HG03095 (cell line): ENCODE measurements around the gene PPIP5K1.

ENCODE experiments used
- ATAC-seq: cut with Tn5 transposase; IDR thresholded peaks from one replicate; pipeline ENCODE4 v1.9.1; 2021; ENCODE audit warnings: moderate library complexity; ENCODE audit not compliant: unreplicated experiment

The PPIP5K1 gene

GRCh38 chr15:43519196-43519595 lies 70.8 kb downstream of the PPIP5K1 start:
- no peak for ATAC-seq

- no peak for ATAC-seq
Observed at GRCh38 chr15:43518197-43518761, 71.7 kb downstream of the PPIP5K1 start.

- ATAC-seq, result no peak
Observed at GRCh38 chr15:43517354-43518196, 72.4 kb downstream of the PPIP5K1 start, which contains the start of gene MAP1A. TSS of gene MAP1A (plus strand) at chr15:43517608. CDS start at chr15:43521474, 3,866 bp downstream.

GRCh38 chr15:43516801-43517353 lies 73.1 kb downstream of the PPIP5K1 start:
- no peak for ATAC-seq

- ATAC-seq, result no peak
Observed at GRCh38 chr15:43516185-43516584, 73.8 kb downstream of the PPIP5K1 start.

GRCh38 chr15:43515741-43516140 lies 74.3 kb downstream of the PPIP5K1 start:
- no peak for ATAC-seq

- ATAC-seq, result no peak
Observed at GRCh38 chr15:43514241-43515057, 75.6 kb downstream of the PPIP5K1 start.

- ATAC-seq, result no peak
Observed at GRCh38 chr15:43513550-43513949, 76.5 kb downstream of the PPIP5K1 start.

GRCh38 chr15:43511012-43511885 lies 78.8 kb downstream of the PPIP5K1 start:
- ATAC-seq, result no peak

GRCh38 chr15:43510200-43511011 lies 79.6 kb downstream of the PPIP5K1 start:
- peak; percentile 94 for ATAC-seq

- no peak for ATAC-seq
Observed at GRCh38 chr15:43509660-43510199, 80.3 kb downstream of the PPIP5K1 start.

- no peak for ATAC-seq
Observed at GRCh38 chr15:43508991-43509659, 80.9 kb downstream of the PPIP5K1 start.

- no peak for ATAC-seq
Observed at GRCh38 chr15:43508421-43508820, 81.6 kb downstream of the PPIP5K1 start.

- no peak for ATAC-seq
Observed at GRCh38 chr15:43505738-43506137, 84.3 kb downstream of the PPIP5K1 start.

- ATAC-seq, result no peak
Observed at GRCh38 chr15:43499635-43500034, 90.4 kb downstream of the PPIP5K1 start.

- no peak for ATAC-seq
Observed at GRCh38 chr15:43498990-43499389, 91.0 kb downstream of the PPIP5K1 start.

- ATAC-seq, result no peak
Observed at GRCh38 chr15:43493703-43494472, 96.1 kb downstream of the PPIP5K1 start.
